ENCODE results near the gene ACAD8.

Gene ACAD8

GRCh38 chr11:134312223-134312622 is 58.9 kb downstream of the ACAD8 start:
- H3K9ac ChIP-seq (ENCODE audit: low read depth, low read length): no peak overlapping the region
- peaks cover 4% of the 10 kb centered on the region; the same call in 1 of the 2 replicates for H3K9me3 ChIP-seq (ENCODE audit: insufficient read depth, low read depth, low read length)
- H3K27me3 ChIP-seq (ENCODE audit: insufficient read depth, low read length): no peaks in the 10 kb centered on the region
- H3K4me1 ChIP-seq (ENCODE audit: insufficient read depth, low read length): no peaks in the 10 kb centered on the region
- H3K4me3 ChIP-seq (ENCODE audit: low read length): no peak overlapping the region
- peaks cover 22% of the 10 kb centered on the region; the same call in 1 of the 2 replicates for H3K36me3 ChIP-seq (ENCODE audit: insufficient read depth, low read depth, low read length)
- no peak overlapping the region for H3K27ac ChIP-seq (ENCODE audit: low read length)

- H3K4me3 ChIP-seq (ENCODE audit: low read length): no peak overlapping the region
- no peaks in the 10 kb centered on the region for H3K27me3 ChIP-seq (ENCODE audit: insufficient read depth, low read length)
- H3K4me1 ChIP-seq (ENCODE audit: insufficient read depth, low read length): no peaks in the 10 kb centered on the region
- peaks cover 6% of the 10 kb centered on the region; the same call in 1 of the 2 replicates for H3K9me3 ChIP-seq (ENCODE audit: insufficient read depth, low read depth, low read length)
- H3K9ac ChIP-seq (ENCODE audit: low read depth, low read length): no peak overlapping the region
- H3K27ac ChIP-seq (ENCODE audit: low read length): no peak overlapping the region
- peaks cover 16% of the 10 kb centered on the region; the same call in 1 of the 2 replicates for H3K36me3 ChIP-seq (ENCODE audit: insufficient read depth, low read depth, low read length)
Observed at GRCh38 chr11:134312807-134313206, 59.4 kb downstream of the ACAD8 start.

GRCh38 chr11:134313379-134313778 is 60.0 kb downstream of the ACAD8 start:
- Histone ChIP-seq H3K4me1 (ENCODE audit: insufficient read depth, low read length) (no peaks in the 10 kb centered on the region), H3K27ac (ENCODE audit: low read length) (no peak overlapping the region), H3K27me3 (ENCODE audit: insufficient read depth, low read length) (no peaks in the 10 kb centered on the region), H3K36me3 (ENCODE audit: insufficient read depth, low read depth, low read length) (peaks cover 16% of the 10 kb centered on the region; the same call in 1 of the 2 replicates), H3K9ac (ENCODE audit: low read depth, low read length) (no peak overlapping the region), H3K9me3 (ENCODE audit: insufficient read depth, low read depth, low read length) (peaks cover 6% of the 10 kb centered on the region; the same call in 1 of the 2 replicates), H3K4me3 (ENCODE audit: low read length) (no peak overlapping the region)

GRCh38 chr11:134313821-134314607 is 60.6 kb downstream of the ACAD8 start:
- peaks cover 6% of the 10 kb centered on the region; the same call in 1 of the 2 replicates for H3K9me3 ChIP-seq (ENCODE audit: insufficient read depth, low read depth, low read length)
- H3K36me3 ChIP-seq (ENCODE audit: insufficient read depth, low read depth, low read length): peaks cover 16% of the 10 kb centered on the region; the same call in 1 of the 2 replicates
- no peaks in the 10 kb centered on the region for H3K4me1 ChIP-seq (ENCODE audit: insufficient read depth, low read length)
- H3K4me3 ChIP-seq (ENCODE audit: low read length): no peak overlapping the region
- no peak overlapping the region for H3K9ac ChIP-seq (ENCODE audit: low read depth, low read length)
- no peaks in the 10 kb centered on the region for H3K27me3 ChIP-seq (ENCODE audit: insufficient read depth, low read length)
- no peak overlapping the region for H3K27ac ChIP-seq (ENCODE audit: low read length)

All from iPS-20b (cell line).